Neuronal stem cell (in vitro differentiated cells): ENCODE results near the gene UCK2.

Source experiments
- DNase-seq: peaks from one replicate; pipeline ENCODE4 v3.0.0-alpha.2; 2013; ENCODE audit warnings: low spot score
- H2AFZ ChIP-seq: one replicate; pipeline ENCODE4 v1.6.1; 2013; ENCODE audit warnings: mild to moderate bottlenecking, low read length, inconsistent platforms
- H2AK5ac ChIP-seq: 2 replicates; pipeline ENCODE4 v1.6.1; 2013; ENCODE audit warnings: low read depth, mild to moderate bottlenecking, inconsistent platforms, low read length, moderate library complexity, mixed read lengths
- H2BK120ac ChIP-seq: 2 replicates; pipeline ENCODE4 v1.6.1; 2013; ENCODE audit warnings: low read depth, mild to moderate bottlenecking, inconsistent platforms, low read length, moderate library complexity, mixed read lengths
- H2BK12ac ChIP-seq: one replicate; pipeline ENCODE4 v1.6.1; 2013; ENCODE audit warnings: low read length, inconsistent platforms
- H2BK15ac ChIP-seq: 2 replicates; pipeline ENCODE4 v1.6.1; 2013; ENCODE audit warnings: mild to moderate bottlenecking, low read length, inconsistent platforms, mixed read lengths
- H2BK5ac ChIP-seq: one replicate; pipeline ENCODE4 v1.6.1; 2013; ENCODE audit warnings: inconsistent platforms, mild to moderate bottlenecking, low read length, moderate library complexity
- H3K14ac ChIP-seq: one replicate; pipeline ENCODE4 v1.6.1; 2013; ENCODE audit warnings: low read length, inconsistent platforms
- H3K18ac ChIP-seq: 2 replicates; pipeline ENCODE4 v1.6.1; 2013; ENCODE audit warnings: low read length, inconsistent platforms
- H3K23ac ChIP-seq: 2 replicates; pipeline ENCODE4 v1.6.1; 2013; ENCODE audit warnings: low read depth, mild to moderate bottlenecking, mixed read lengths, low read length, inconsistent platforms; ENCODE audit not compliant: poor library complexity
- H3K27ac ChIP-seq: replicated peaks from 3 replicates; pipeline ENCODE4 v1.5.1; 2013; ENCODE audit warnings: low read length, inconsistent platforms
- H3K27me3 ChIP-seq, 3 experiments: 2 replicates each; pipeline ENCODE4 v1.6.1; 2013; ENCODE audit warnings: low read length in 3 of 3, mild to moderate bottlenecking in 2 of 3, inconsistent platforms in 1 of 3, low read depth in 1 of 3, mixed read lengths in 1 of 3, moderate library complexity in 1 of 3; ENCODE audit not compliant: control insufficient read depth in 3 of 3, insufficient read depth in 3 of 3
- H3K36me3 ChIP-seq, 2 donors: replicated peaks in 1 of 2; 2 replicates each; pipeline ENCODE4 v1.6.1; 2013; ENCODE audit warnings: low read length in 2 of 2; ENCODE audit not compliant: control insufficient read depth in 2 of 2, insufficient read depth in 2 of 2
- H3K4ac ChIP-seq: 2 replicates; pipeline ENCODE4 v1.6.1; 2013; ENCODE audit warnings: inconsistent platforms, mild to moderate bottlenecking, low read length, moderate library complexity
- H3K4me1 ChIP-seq, 2 donors: 1 replicate in 1 of 2; 2 replicates in 1 of 2; pipeline ENCODE4 v1.6.1; 2013; ENCODE audit warnings: low read length in 2 of 2, low read depth in 1 of 2; ENCODE audit not compliant: control insufficient read depth in 2 of 2, insufficient read depth in 1 of 2
- H3K4me2 ChIP-seq: one replicate; pipeline ENCODE4 v1.6.1; 2013; ENCODE audit warnings: mild to moderate bottlenecking, low read length, inconsistent platforms; ENCODE audit not compliant: insufficient read depth, poor library complexity, severe bottlenecking
- H3K4me3 ChIP-seq, 2 donors: 2 replicates each; pipeline ENCODE4 v1.5.1; 2013; ENCODE audit warnings: low read length in 2 of 2, mild to moderate bottlenecking in 2 of 2, inconsistent platforms in 1 of 2, moderate library complexity in 1 of 2
- H3K79me1 ChIP-seq: one replicate; pipeline ENCODE4 v1.6.1; 2013; ENCODE audit warnings: low read depth, mild to moderate bottlenecking, inconsistent platforms, low read length, moderate library complexity
- H3K9ac ChIP-seq: one replicate; pipeline ENCODE4 v1.6.1; 2013; ENCODE audit warnings: mild to moderate bottlenecking, low read depth, low read length, inconsistent platforms; ENCODE audit not compliant: poor library complexity
- H3K9me3 ChIP-seq, 2 donors: replicated peaks in 1 of 2; 2 replicates each; pipeline versions ENCODE3 to v1.6.1; 2013; ENCODE audit warnings: low read length in 2 of 2, mild to moderate bottlenecking in 2 of 2, inconsistent platforms in 1 of 2, low read depth in 1 of 2, mixed read lengths in 1 of 2, moderate library complexity in 1 of 2; ENCODE audit not compliant: control insufficient read depth in 2 of 2, insufficient read depth in 1 of 2
- H4K8ac ChIP-seq: one replicate; pipeline ENCODE4 v1.6.1; 2013; ENCODE audit warnings: low read depth, mild to moderate bottlenecking, inconsistent platforms, low read length, moderate library complexity
- H4K91ac ChIP-seq: one replicate; pipeline ENCODE4 v1.6.1; 2013; ENCODE audit warnings: low read length, low read depth, mild to moderate bottlenecking, inconsistent platforms; ENCODE audit not compliant: poor library complexity
- WGBS, 2 donors: extraction: QIAGEN DNeasy Blood & Tissue Kit; methylation state at CpG; one replicate each; pipeline ENCODE4 v1.1.7; 2013; ENCODE audit warnings: missing lambda C conversion rate in 2 of 2, mixed read lengths in 1 of 2; ENCODE audit not compliant: insufficient read length in 2 of 2, insufficient replicate concordance in 1 of 2; ENCODE audit errors: extremely low coverage in 2 of 2; 5-methylcytosine and 5-hydroxymethylcytosine counted together

The UCK2 gene

GRCh38 chr1:165855010-165855838, 27.8 kb downstream of the UCK2 start:
- no peak overlapping the region for H2BK12ac ChIP-seq
- H3K27ac ChIP-seq, result no peak overlapping the region

GRCh38 chr1:165856021-165856420, 28.6 kb downstream of the UCK2 start:
- no peak overlapping the region for H3K9ac ChIP-seq
- H2BK12ac ChIP-seq, result no peak overlapping the region
- H3K9me3 ChIP-seq, result peaks cover 3 to 8% of the 10 kb centered on the region in 2 donors
- H2BK15ac ChIP-seq, result no peak overlapping the region
- no peak overlapping the region for H3K14ac ChIP-seq
- no peak overlapping the region for H3K18ac ChIP-seq
- no peaks in the 10 kb centered on the region for H3K27me3 ChIP-seq
- H4K91ac ChIP-seq, result no peak overlapping the region
- peaks cover 8 to 23% of the 10 kb centered on the region in 2 donors for H3K4me1 ChIP-seq
- H3K4me2 ChIP-seq, result no peak overlapping the region
- H2BK120ac ChIP-seq, result no peak overlapping the region
- H2AFZ ChIP-seq, result no peak overlapping the region
- no peak overlapping the region for H3K27ac ChIP-seq
- H4K8ac ChIP-seq, result no peak overlapping the region
- H3K23ac ChIP-seq, result no peak overlapping the region
- H3K36me3 ChIP-seq, result peaks cover 0 to 2% of the 10 kb centered on the region in 2 donors
- H3K4me3 ChIP-seq, result no peak overlapping the region
- H2BK5ac ChIP-seq, result no peak overlapping the region
- no CpG with 5 or more reads among the region's 3 CpGs for WGBS, 2 donors
- H3K79me1 ChIP-seq, result peaks cover 15% of the 10 kb centered on the region
- no peak overlapping the region for H3K4ac ChIP-seq
- H2AK5ac ChIP-seq, result no peak overlapping the region
- no peak for DNase-seq

More at GRCh38 chr1:165855010-165855838, 27.8 kb downstream of the UCK2 start:
- H3K14ac ChIP-seq, result no peak overlapping the region
- no peak overlapping the region for H3K4me2 ChIP-seq
- no peak overlapping the region for H3K23ac ChIP-seq
- no peaks in the 10 kb centered on the region for H3K27me3 ChIP-seq
- H2BK15ac ChIP-seq, result no peak overlapping the region
- no peak overlapping the region for H3K4me3 ChIP-seq
- no peak overlapping the region for H3K18ac ChIP-seq
- H3K9ac ChIP-seq, result peak overlapping the region; percentile 53
- no CpG with 5 or more reads among the region's 9 CpGs for WGBS, 2 donors
- no peak for DNase-seq
- H4K91ac ChIP-seq, result no peak overlapping the region
- H2AK5ac ChIP-seq, result no peak overlapping the region
- no peak overlapping the region for H2AFZ ChIP-seq
- no peak overlapping the region for H3K4ac ChIP-seq
- H4K8ac ChIP-seq, result no peak overlapping the region
- peaks cover 3 to 8% of the 10 kb centered on the region in 2 donors for H3K9me3 ChIP-seq
- H3K4me1 ChIP-seq, result peaks cover 10 to 23% of the 10 kb centered on the region in 2 donors
- H3K79me1 ChIP-seq, result peaks cover 15% of the 10 kb centered on the region
- H3K36me3 ChIP-seq, result peaks cover 0 to 2% of the 10 kb centered on the region in 2 donors
- H2BK120ac ChIP-seq, result no peak overlapping the region
- no peak overlapping the region for H2BK5ac ChIP-seq

GRCh38 chr1:165856606-165857005, 29.2 kb downstream of the UCK2 start:
- no peaks in the 10 kb centered on the region for H3K27me3 ChIP-seq
- H3K14ac ChIP-seq, result no peak overlapping the region
- H3K27ac ChIP-seq, result no peak overlapping the region
- H3K4me3 ChIP-seq, result no peak overlapping the region
- no peak overlapping the region for H3K4ac ChIP-seq
- H3K79me1 ChIP-seq, result peaks cover 15% of the 10 kb centered on the region
- no peak overlapping the region for H2AFZ ChIP-seq
- peaks cover 3 to 8% of the 10 kb centered on the region in 2 donors for H3K9me3 ChIP-seq
- peaks cover 8 to 23% of the 10 kb centered on the region in 2 donors for H3K4me1 ChIP-seq
- no peak overlapping the region for H4K91ac ChIP-seq
- H2BK5ac ChIP-seq, result no peak overlapping the region
- WGBS, 2 donors, result 100% methylated on average over 1 of the region's 3 CpGs; no CpG with 5 or more reads in 1 of the 2 donors
- H3K9ac ChIP-seq, result no peak overlapping the region
- H3K36me3 ChIP-seq, result peaks cover 0 to 3% of the 10 kb centered on the region in 2 donors
- H2BK12ac ChIP-seq, result no peak overlapping the region
- no peak overlapping the region for H2BK120ac ChIP-seq
- no peak overlapping the region for H2BK15ac ChIP-seq
- H3K23ac ChIP-seq, result no peak overlapping the region
- H4K8ac ChIP-seq, result no peak overlapping the region
- no peak for DNase-seq
- no peak overlapping the region for H3K18ac ChIP-seq
- H3K4me2 ChIP-seq, result no peak overlapping the region
- H2AK5ac ChIP-seq, result no peak overlapping the region

GRCh38 chr1:165857046-165857801, 29.8 kb downstream of the UCK2 start:
- H3K27ac ChIP-seq, result no peak overlapping the region
- DNase-seq, result no peak

More at GRCh38 chr1:165857046-165857801, 29.8 kb downstream of the UCK2 start:
- no peak overlapping the region for H4K8ac ChIP-seq
- H3K14ac ChIP-seq, result no peak overlapping the region
- H3K23ac ChIP-seq, result no peak overlapping the region
- H3K4me3 ChIP-seq, result no peak overlapping the region
- no peak overlapping the region for H2BK12ac ChIP-seq
- H4K91ac ChIP-seq, result no peak overlapping the region
- no peak overlapping the region for H2BK120ac ChIP-seq
- H2AFZ ChIP-seq, result no peak overlapping the region
- H2BK15ac ChIP-seq, result no peak overlapping the region
- H3K9ac ChIP-seq, result no peak overlapping the region
- no peak overlapping the region for H3K4me2 ChIP-seq
- H2AK5ac ChIP-seq, result no peak overlapping the region
- peaks cover 15% of the 10 kb centered on the region for H3K79me1 ChIP-seq
- H2BK5ac ChIP-seq, result no peak overlapping the region
- no peak overlapping the region for H3K18ac ChIP-seq
- no CpG with 5 or more reads among the region's 8 CpGs for WGBS, 2 donors
- no peaks in the 10 kb centered on the region for H3K27me3 ChIP-seq
- H3K4me1 ChIP-seq, result peaks cover 8 to 23% of the 10 kb centered on the region in 2 donors
- H3K36me3 ChIP-seq, result peaks cover 0 to 4% of the 10 kb centered on the region in 2 donors
- H3K9me3 ChIP-seq, result peaks cover 3 to 8% of the 10 kb centered on the region in 2 donors
- H3K4ac ChIP-seq, result no peak overlapping the region
